ENCODE results near the gene PUM1. TPM values are rescaled to one million over a fixed set of nuclear protein-coding genes. Genes with fewer than 3 reads are reported as not detected.

PUM1 gene
- total and polyA plus RNA-seq, 2 donors (not counting 3 experiments of a cell fraction or from before 2014, with no cell fraction given): 94.7 to 124 TPM

DNA sequence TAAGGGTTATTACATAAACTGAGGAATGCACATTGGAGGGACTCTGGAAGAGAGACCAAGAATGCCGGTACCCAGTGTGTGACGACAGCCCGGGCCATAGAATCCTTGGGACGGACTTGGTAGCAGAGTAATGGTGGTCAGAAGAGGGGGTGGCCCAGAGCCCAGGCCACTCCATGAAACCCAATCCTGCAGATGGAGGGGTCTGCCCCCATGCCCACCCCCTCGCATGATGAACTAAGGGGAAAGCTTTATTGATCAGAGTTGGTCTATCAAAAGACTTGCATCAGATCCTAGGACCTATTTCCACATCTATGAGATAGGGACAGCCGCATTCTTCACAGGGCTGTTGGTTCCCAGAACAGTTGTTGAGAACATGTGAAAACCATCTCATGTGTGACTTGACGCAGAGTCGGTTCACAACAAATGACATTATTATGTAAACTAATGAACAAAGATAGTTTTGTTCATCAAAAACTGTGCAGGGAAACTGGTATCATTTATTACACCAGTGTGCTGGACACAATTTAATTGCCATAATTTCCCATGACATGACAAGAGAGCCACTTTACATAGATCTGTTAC is 135.5 kb downstream of the PUM1 start:
- no peaks in the 10 kb centered on the region for H3K9me3 ChIP-seq (replicated peaks; ENCODE audit: control insufficient read depth, insufficient read depth, low read length)
- dilution Hi-C loops (cut with MboI; ENCODE audit: extremely low pct_ligation_motif_present, low sequenced_read_pairs) (no loop called here), intact Hi-C loops (cut with micrococcal nuclease) (loop anchor here (1.0 to 2.0 kb wide), 3 partner anchors 129 to 211 kb away; no protein-coding TSS in a partner anchor)
- H3K9me1 ChIP-seq (replicated peaks; ENCODE audit: control insufficient read depth, extremely low read depth, insufficient read depth, low read length): no peaks in the 10 kb centered on the region
- no peak for FAIRE-seq
- H3K27ac ChIP-seq (ENCODE audit: insufficient read depth, low read depth, low read length): no peak overlapping the region
- DNase-seq (ENCODE audit: low read depth, low spot score): no peak
- TF ChIP-seq POLR2A (IDR thresholded peaks at IDR 0.05; ENCODE audit: low read depth, low read length) (peak; percentile 23), GATA2 (IDR thresholded peaks at IDR 0.05; ENCODE audit: insufficient read depth, insufficient read length, low read depth, low read length) (no peak)
- TF ChIP-seq, protein P1, sequence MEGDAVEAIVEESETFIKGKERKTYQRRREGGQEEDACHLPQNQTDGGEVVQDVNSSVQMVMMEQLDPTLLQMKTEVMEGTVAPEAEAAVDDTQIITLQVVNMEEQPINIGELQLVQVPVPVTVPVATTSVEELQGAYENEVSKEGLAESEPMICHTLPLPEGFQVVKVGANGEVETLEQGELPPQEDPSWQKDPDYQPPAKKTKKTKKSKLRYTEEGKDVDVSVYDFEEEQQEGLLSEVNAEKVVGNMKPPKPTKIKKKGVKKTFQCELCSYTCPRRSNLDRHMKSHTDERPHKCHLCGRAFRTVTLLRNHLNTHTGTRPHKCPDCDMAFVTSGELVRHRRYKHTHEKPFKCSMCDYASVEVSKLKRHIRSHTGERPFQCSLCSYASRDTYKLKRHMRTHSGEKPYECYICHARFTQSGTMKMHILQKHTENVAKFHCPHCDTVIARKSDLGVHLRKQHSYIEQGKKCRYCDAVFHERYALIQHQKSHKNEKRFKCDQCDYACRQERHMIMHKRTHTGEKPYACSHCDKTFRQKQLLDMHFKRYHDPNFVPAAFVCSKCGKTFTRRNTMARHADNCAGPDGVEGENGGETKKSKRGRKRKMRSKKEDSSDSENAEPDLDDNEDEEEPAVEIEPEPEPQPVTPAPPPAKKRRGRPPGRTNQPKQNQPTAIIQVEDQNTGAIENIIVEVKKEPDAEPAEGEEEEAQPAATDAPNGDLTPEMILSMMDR (IDR thresholded peaks at IDR 0.05; ENCODE audit: extremely low read depth in 1 of 2, insufficient read depth in 1 of 2, low read depth in 1 of 2, low read length in 2 of 2): no peak
- H3K79me2 ChIP-seq (ENCODE audit: control insufficient read depth, insufficient read depth, low read length): no peaks in the 10 kb centered on the region
- no peak overlapping the region for H3K9ac ChIP-seq (replicated peaks; ENCODE audit: extremely low read depth, insufficient read depth, low read length)
- ChIA-PET POLR2A (no interaction called here), CTCF (interaction anchor here (1.6 to 8.2 kb wide), 3 partner anchors 10 to 147 kb away, joined by 7 to 73 read pairs (median 13); no protein-coding TSS in a partner anchor)
- H3K27me3 ChIP-seq (ENCODE audit: control insufficient read depth in 2 of 2, insufficient read depth in 2 of 2, low read length in 2 of 2): no peaks in the 10 kb centered on the region
- no peak overlapping the region for H3K4me3 ChIP-seq (replicated peaks in 1 of 3; ENCODE audit: insufficient read depth in 1 of 3, low read depth in 1 of 3, low read length in 3 of 3)
- H2AFZ ChIP-seq (ENCODE audit: low read depth, low read length): no peak overlapping the region
- H3K36me3 ChIP-seq (ENCODE audit: control insufficient read depth in 2 of 2, extremely low read depth in 1 of 2, insufficient read depth in 2 of 2, low read length in 2 of 2): peaks cover 13 to 21% of the 10 kb centered on the region in 2 experiments
- H3K4me1 ChIP-seq (ENCODE audit: control insufficient read depth, extremely low read depth, insufficient read depth, low read length): no peaks in the 10 kb centered on the region
- no peaks in the 10 kb centered on the region for H4K20me1 ChIP-seq (replicated peaks; ENCODE audit: control insufficient read depth, extremely low read depth, insufficient read depth, low read length)
- no peak overlapping the region for H3K4me2 ChIP-seq (ENCODE audit: insufficient read depth, low read length)
- no TSS peak for BruUV-seq (replicated peaks)

DNA sequence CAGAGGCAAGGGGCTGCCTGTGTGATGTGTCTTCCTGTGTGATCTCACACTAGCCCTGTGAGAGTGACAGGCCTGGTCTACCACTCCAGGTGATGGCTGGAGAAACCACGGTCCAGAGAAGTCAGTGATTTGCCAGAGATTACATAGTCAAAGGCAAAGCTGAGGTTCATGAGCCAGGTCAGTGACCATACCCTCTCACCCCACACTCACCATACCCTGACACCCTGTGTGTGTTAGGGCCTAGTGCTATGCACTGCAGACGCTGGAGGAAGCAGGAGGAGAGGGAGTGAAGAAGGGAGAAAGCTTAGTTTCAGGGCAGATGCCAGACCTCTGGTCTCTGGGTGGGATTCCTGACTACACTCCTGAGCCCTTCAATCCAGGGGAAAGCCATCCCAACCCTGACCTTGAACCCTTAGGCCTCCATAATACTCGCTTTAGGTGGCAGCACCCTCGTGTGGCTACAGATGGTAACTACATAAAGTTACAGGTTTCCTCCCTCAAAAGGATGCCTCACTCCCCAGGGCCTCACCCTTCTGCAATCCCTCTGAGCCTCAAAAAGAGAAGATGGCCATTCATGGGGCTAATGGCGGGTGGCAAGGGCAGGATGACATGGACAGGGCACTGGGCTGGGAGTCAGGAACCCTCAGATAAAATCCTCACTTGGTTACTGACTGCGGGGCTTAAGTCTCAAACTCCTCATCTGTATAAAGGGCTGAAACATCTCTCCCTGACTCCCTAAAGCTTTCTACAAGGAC is 136.2 kb downstream of the PUM1 start:
- Histone ChIP-seq H3K9me1 (replicated peaks; ENCODE audit: control insufficient read depth, extremely low read depth, insufficient read depth, low read length) (no peaks in the 10 kb centered on the region), H3K4me2 (ENCODE audit: insufficient read depth, low read length) (no peak overlapping the region), H3K9ac (replicated peaks; ENCODE audit: extremely low read depth, insufficient read depth, low read length) (no peak overlapping the region), H3K9me3 (replicated peaks; ENCODE audit: control insufficient read depth, insufficient read depth, low read length) (no peaks in the 10 kb centered on the region), H3K79me2 (ENCODE audit: control insufficient read depth, insufficient read depth, low read length) (no peaks in the 10 kb centered on the region), H3K4me1 (ENCODE audit: control insufficient read depth, extremely low read depth, insufficient read depth, low read length) (no peaks in the 10 kb centered on the region), H4K20me1 (replicated peaks; ENCODE audit: control insufficient read depth, extremely low read depth, insufficient read depth, low read length) (no peaks in the 10 kb centered on the region), H2AFZ (ENCODE audit: low read depth, low read length) (no peak overlapping the region), H3K4me3 (replicated peaks in 1 of 3; ENCODE audit: insufficient read depth in 1 of 3, low read depth in 1 of 3, low read length in 3 of 3) (no peak overlapping the region), H3K36me3 (ENCODE audit: control insufficient read depth in 2 of 2, extremely low read depth in 1 of 2, insufficient read depth in 2 of 2, low read length in 2 of 2) (peaks cover 13 to 16% of the 10 kb centered on the region in 2 experiments), H3K27me3 (ENCODE audit: control insufficient read depth in 2 of 2, insufficient read depth in 2 of 2, low read length in 2 of 2) (no peaks in the 10 kb centered on the region), H3K27ac (ENCODE audit: insufficient read depth, low read depth, low read length) (no peak overlapping the region)
- DNase-seq (ENCODE audit: low read depth, low spot score): peak; percentile 55
- intact Hi-C loops (cut with micrococcal nuclease) (loop anchor here (1.0 to 2.0 kb wide), 3 partner anchors 128 to 211 kb away; no protein-coding TSS in a partner anchor), dilution Hi-C loops (cut with MboI; ENCODE audit: extremely low pct_ligation_motif_present, low sequenced_read_pairs) (no loop called here)
- POLR2A ChIA-PET: no interaction called here
- CTCF ChIA-PET: interaction anchor here (0.6 to 8.2 kb wide), 14 partner anchors 10 to 157 kb away, joined by 3 to 73 read pairs (median 6); no protein-coding TSS in a partner anchor
- FAIRE-seq: peak; percentile 83
- BruUV-seq (replicated peaks): no TSS peak
- TF ChIP-seq MAX (IDR thresholded peaks at IDR 0.05; ENCODE audit: insufficient read depth, insufficient read length): no peak
- TF ChIP-seq, protein P1 (IDR thresholded peaks at IDR 0.05; ENCODE audit: extremely low read depth in 1 of 2, insufficient read depth in 1 of 2, low read depth in 1 of 2, low read length in 2 of 2): peak; percentile 64 to 71
